Neuronal stem cell (in vitro differentiated cells): ENCODE measurements around the gene SLC22A4.

Source experiments
- DNase-seq: peaks from one replicate; pipeline ENCODE4 v3.0.0-alpha.2; 2013; ENCODE audit warnings: low spot score
- H2AFZ ChIP-seq: one replicate; pipeline ENCODE4 v1.6.1; 2013; ENCODE audit warnings: mild to moderate bottlenecking, low read length, inconsistent platforms
- H2AK5ac ChIP-seq: 2 replicates; pipeline ENCODE4 v1.6.1; 2013; ENCODE audit warnings: low read depth, mild to moderate bottlenecking, inconsistent platforms, low read length, moderate library complexity, mixed read lengths
- H2BK120ac ChIP-seq: 2 replicates; pipeline ENCODE4 v1.6.1; 2013; ENCODE audit warnings: low read depth, mild to moderate bottlenecking, inconsistent platforms, low read length, moderate library complexity, mixed read lengths
- H2BK12ac ChIP-seq: one replicate; pipeline ENCODE4 v1.6.1; 2013; ENCODE audit warnings: low read length, inconsistent platforms
- H2BK15ac ChIP-seq: 2 replicates; pipeline ENCODE4 v1.6.1; 2013; ENCODE audit warnings: mild to moderate bottlenecking, low read length, inconsistent platforms, mixed read lengths
- H2BK5ac ChIP-seq: one replicate; pipeline ENCODE4 v1.6.1; 2013; ENCODE audit warnings: inconsistent platforms, mild to moderate bottlenecking, low read length, moderate library complexity
- H3K14ac ChIP-seq: one replicate; pipeline ENCODE4 v1.6.1; 2013; ENCODE audit warnings: low read length, inconsistent platforms
- H3K18ac ChIP-seq: 2 replicates; pipeline ENCODE4 v1.6.1; 2013; ENCODE audit warnings: low read length, inconsistent platforms
- H3K23ac ChIP-seq: 2 replicates; pipeline ENCODE4 v1.6.1; 2013; ENCODE audit warnings: low read depth, mild to moderate bottlenecking, mixed read lengths, low read length, inconsistent platforms; ENCODE audit not compliant: poor library complexity
- H3K27ac ChIP-seq: replicated peaks from 3 replicates; pipeline ENCODE4 v1.5.1; 2013; ENCODE audit warnings: low read length, inconsistent platforms
- H3K27me3 ChIP-seq, 3 experiments: 2 replicates each; pipeline ENCODE4 v1.6.1; 2013; ENCODE audit warnings: low read length in 3 of 3, mild to moderate bottlenecking in 2 of 3, inconsistent platforms in 1 of 3, low read depth in 1 of 3, mixed read lengths in 1 of 3, moderate library complexity in 1 of 3; ENCODE audit not compliant: control insufficient read depth in 3 of 3, insufficient read depth in 3 of 3
- H3K36me3 ChIP-seq, 2 donors: replicated peaks in 1 of 2; 2 replicates each; pipeline ENCODE4 v1.6.1; 2013; ENCODE audit warnings: low read length in 2 of 2; ENCODE audit not compliant: control insufficient read depth in 2 of 2, insufficient read depth in 2 of 2
- H3K4ac ChIP-seq: 2 replicates; pipeline ENCODE4 v1.6.1; 2013; ENCODE audit warnings: inconsistent platforms, mild to moderate bottlenecking, low read length, moderate library complexity
- H3K4me1 ChIP-seq, 2 donors: 1 replicate in 1 of 2; 2 replicates in 1 of 2; pipeline ENCODE4 v1.6.1; 2013; ENCODE audit warnings: low read length in 2 of 2, low read depth in 1 of 2; ENCODE audit not compliant: control insufficient read depth in 2 of 2, insufficient read depth in 1 of 2
- H3K4me2 ChIP-seq: one replicate; pipeline ENCODE4 v1.6.1; 2013; ENCODE audit warnings: mild to moderate bottlenecking, low read length, inconsistent platforms; ENCODE audit not compliant: insufficient read depth, poor library complexity, severe bottlenecking
- H3K4me3 ChIP-seq, 2 donors: 2 replicates each; pipeline ENCODE4 v1.5.1; 2013; ENCODE audit warnings: low read length in 2 of 2, mild to moderate bottlenecking in 2 of 2, inconsistent platforms in 1 of 2, moderate library complexity in 1 of 2
- H3K79me1 ChIP-seq: one replicate; pipeline ENCODE4 v1.6.1; 2013; ENCODE audit warnings: low read depth, mild to moderate bottlenecking, inconsistent platforms, low read length, moderate library complexity
- H3K9ac ChIP-seq: one replicate; pipeline ENCODE4 v1.6.1; 2013; ENCODE audit warnings: mild to moderate bottlenecking, low read depth, low read length, inconsistent platforms; ENCODE audit not compliant: poor library complexity
- H3K9me3 ChIP-seq, 2 donors: replicated peaks in 1 of 2; 2 replicates each; pipeline versions ENCODE3 to v1.6.1; 2013; ENCODE audit warnings: low read length in 2 of 2, mild to moderate bottlenecking in 2 of 2, inconsistent platforms in 1 of 2, low read depth in 1 of 2, mixed read lengths in 1 of 2, moderate library complexity in 1 of 2; ENCODE audit not compliant: control insufficient read depth in 2 of 2, insufficient read depth in 1 of 2
- H4K8ac ChIP-seq: one replicate; pipeline ENCODE4 v1.6.1; 2013; ENCODE audit warnings: low read depth, mild to moderate bottlenecking, inconsistent platforms, low read length, moderate library complexity
- H4K91ac ChIP-seq: one replicate; pipeline ENCODE4 v1.6.1; 2013; ENCODE audit warnings: low read length, low read depth, mild to moderate bottlenecking, inconsistent platforms; ENCODE audit not compliant: poor library complexity
- WGBS, 2 donors: extraction: QIAGEN DNeasy Blood & Tissue Kit; methylation state at CpG; one replicate each; pipeline ENCODE4 v1.1.7; 2013; ENCODE audit warnings: missing lambda C conversion rate in 2 of 2, mixed read lengths in 1 of 2; ENCODE audit not compliant: insufficient read length in 2 of 2, insufficient replicate concordance in 1 of 2; ENCODE audit errors: extremely low coverage in 2 of 2; 5-methylcytosine and 5-hydroxymethylcytosine counted together

SLC22A4 gene

GRCh38 chr5:132319975-132320374 is 25.8 kb downstream of the SLC22A4 start:
- Histone ChIP-seq H2BK120ac (no peak overlapping the region), H3K79me1 (no peaks in the 10 kb centered on the region), H3K27ac (no peak overlapping the region), H2AK5ac (no peak overlapping the region), H3K4me2 (no peak overlapping the region), H2BK12ac (no peak overlapping the region), H2AFZ (no peak overlapping the region), H3K4ac (no peak overlapping the region), H4K8ac (no peak overlapping the region), H4K91ac (no peak overlapping the region), H3K9me3 (no peaks in the 10 kb centered on the region), H3K4me3 (no peak overlapping the region), H3K23ac (no peak overlapping the region), H3K36me3 (no peaks in the 10 kb centered on the region), H3K14ac (no peak overlapping the region), H3K4me1 (peaks cover 11 to 15% of the 10 kb centered on the region in 2 donors), H3K9ac (no peak overlapping the region), H3K27me3 (no peaks in the 10 kb centered on the region), H2BK15ac (no peak overlapping the region), H2BK5ac (no peak overlapping the region), H3K18ac (no peak overlapping the region)
- no peak for DNase-seq
- no CpG with 5 or more reads among the region's 1 CpG for whole genome bisulfite sequencing, 2 donors

- Histone ChIP-seq H3K4me1 (peaks cover 13% of the 10 kb centered on the region in 2 donors), H3K36me3 (no peaks in the 10 kb centered on the region), H2BK120ac (no peak overlapping the region), H4K91ac (no peak overlapping the region), H3K4me3 (no peak overlapping the region), H3K27me3 (no peaks in the 10 kb centered on the region), H2BK12ac (peak overlapping the region; percentile 91), H3K79me1 (no peaks in the 10 kb centered on the region), H2BK15ac (peak overlapping the region; percentile 33), H3K4ac (no peak overlapping the region), H3K9me3 (no peaks in the 10 kb centered on the region), H3K9ac (no peak overlapping the region), H2AFZ (no peak overlapping the region), H3K23ac (no peak overlapping the region), H3K4me2 (no peak overlapping the region), H2BK5ac (no peak overlapping the region), H3K27ac (no peak overlapping the region), H2AK5ac (no peak overlapping the region), H4K8ac (no peak overlapping the region), H3K18ac (peak overlapping the region; percentile 78), H3K14ac (no peak overlapping the region)
- DNase-seq: no peak
- no CpG with 5 or more reads among the region's 3 CpGs for WGBS, 2 donors
These were observed 27.0 kb downstream of the SLC22A4 start for GRCh38 chr5:132321109-132321721.

GRCh38 chr5:132322266-132322665 is 28.1 kb downstream of the SLC22A4 start:
- Histone ChIP-seq H3K27me3 (no peaks in the 10 kb centered on the region), H3K4me2 (peak overlapping the region; percentile 50), H3K4me3 (peak overlapping the region in 1 of 2 donors; percentile 41), H4K8ac (no peak overlapping the region), H3K9me3 (no peaks in the 10 kb centered on the region), H2BK120ac (no peak overlapping the region), H2BK5ac (no peak overlapping the region), H4K91ac (peak overlapping the region; percentile 75), H3K36me3 (no peaks in the 10 kb centered on the region), H3K27ac (peak overlapping the region; percentile 50), H3K4ac (peak overlapping the region; percentile 28), H3K23ac (peak overlapping the region; percentile 87), H2AK5ac (no peak overlapping the region), H2BK12ac (peak overlapping the region; percentile 93), H3K9ac (no peak overlapping the region), H2AFZ (peak overlapping the region; percentile 66), H3K4me1 (peaks cover 13% of the 10 kb centered on the region in 2 donors), H3K79me1 (no peaks in the 10 kb centered on the region), H3K18ac (peak overlapping the region; percentile 94), H3K14ac (peak overlapping the region; percentile 48), H2BK15ac (no peak overlapping the region)
- peak; percentile 66 for DNase-seq
- WGBS, 2 donors: no CpG with 5 or more reads among the region's 11 CpGs

- Histone ChIP-seq H2BK12ac (no peak overlapping the region), H2BK120ac (no peak overlapping the region), H3K9me3 (no peaks in the 10 kb centered on the region), H3K14ac (no peak overlapping the region), H3K79me1 (no peaks in the 10 kb centered on the region), H3K9ac (no peak overlapping the region), H3K4me3 (no peak overlapping the region), H3K23ac (no peak overlapping the region), H3K4me1 (peaks cover 13% of the 10 kb centered on the region in 2 donors), H3K27ac (no peak overlapping the region), H2BK15ac (no peak overlapping the region), H2AFZ (no peak overlapping the region), H4K8ac (no peak overlapping the region), H3K18ac (no peak overlapping the region), H2BK5ac (no peak overlapping the region), H4K91ac (no peak overlapping the region), H3K4me2 (no peak overlapping the region), H3K4ac (no peak overlapping the region), H3K27me3 (no peaks in the 10 kb centered on the region), H3K36me3 (no peaks in the 10 kb centered on the region), H2AK5ac (no peak overlapping the region)
- no CpG with 5 or more reads among the region's 5 CpGs for WGBS, 2 donors
- DNase-seq: no peak
These were observed 29.0 kb downstream of the SLC22A4 start for GRCh38 chr5:132323202-132323601.
